GM12878 (cell line): Measurements from ENCODE around the gene GTPBP1. TPM values are rescaled to one million over a fixed set of nuclear protein-coding genes. Genes with fewer than 3 reads are reported as not detected.

ENCODE experiments used
- ATAC-seq: fragments of 200-7000 bp; cut with Tn5 transposase; 3 replicates; pipeline ENCODE4 v1.9.1; 2020; ENCODE audit warnings: mild to moderate bottlenecking, moderate library complexity
- BruUV-seq: library from RNA; stranded (reverse); fragments of 400-500 nt; replicated peaks from 2 replicates; lab custom pipeline; 2021; lab: Mats Ljungman, UMichigan
- CTCF ChIA-PET: fragments of 300-600 bp; sonication (Branson Sonifier 250); formaldehyde crosslinking; extraction: SDS; loops from one replicate; lab custom pipeline; 2021; ENCODE audit warnings: inconsistent platforms; lab: Yijun Ruan, JAX
- POLR2A ChIA-PET: fragments of 350-600 bp; formaldehyde crosslinking; extraction: SDS; loops from one replicate; lab custom pipeline; 2021; ENCODE audit warnings: inconsistent platforms; lab: Charles Lee
- RAD21 ChIA-PET: fragments of 300-600 bp; sonication (Branson Sonifier 250); formaldehyde crosslinking; loops from one replicate; lab custom pipeline; 2023; ENCODE audit warnings: antibody characterized with exemption; ENCODE audit not compliant: unreplicated experiment; lab: Charles Lee
- SMC1A ChIA-PET: fragments of 300-600 bp; sonication (Branson Sonifier 250); formaldehyde crosslinking; loops from one replicate; lab custom pipeline; 2023; ENCODE audit not compliant: unreplicated experiment, uncharacterized antibody; lab: Charles Lee
- DNase-seq: peaks from one replicate; pipeline ENCODE4 v3.0.0-alpha.2; 2011; ENCODE audit warnings: low read depth, low spot score
- FAIRE-seq: peaks from 3 replicates; lab custom pipeline; 2011; peaks lifted over from hg19 to GRCh38; lab: Jason Lieb, UNC
- H2AFZ ChIP-seq: 2 replicates; pipeline ENCODE4 v1.6.0; 2011; ENCODE audit warnings: low read depth, low read length, control low read depth; ENCODE audit not compliant: control insufficient read depth
- H3K27ac ChIP-seq: 2 replicates; pipeline ENCODE4 v1.5.1; 2011; ENCODE audit warnings: control low read depth; ENCODE audit not compliant: control insufficient read depth, insufficient read depth
- H3K27me3 ChIP-seq, 2 experiments: replicated peaks in 1 of 2; 2 replicates each; pipeline versions ENCODE4 v1.6.0 to v1.6.1; 2011; ENCODE audit warnings: low read length in 1 of 2; ENCODE audit not compliant: control insufficient read depth in 2 of 2, insufficient read depth in 2 of 2
- H3K36me3 ChIP-seq, 2 experiments: 2 replicates each; pipeline ENCODE4 v1.5.1; 2011; ENCODE audit warnings: low read length in 1 of 2; ENCODE audit not compliant: control insufficient read depth in 2 of 2, insufficient read depth in 2 of 2
- H3K4me1 ChIP-seq: 2 replicates; pipeline ENCODE4 v1.6.1; 2011; ENCODE audit warnings: mild to moderate bottlenecking, low read length, moderate library complexity, mixed read lengths; ENCODE audit not compliant: control insufficient read depth, insufficient read depth
- H3K4me2 ChIP-seq: 2 replicates; pipeline ENCODE4 v1.6.0; 2011; ENCODE audit warnings: control low read depth; ENCODE audit not compliant: control insufficient read depth, insufficient read depth
- H3K4me3 ChIP-seq: fragments of 200-600 bp; sonication (generic); 2 replicates; pipeline ENCODE4 v1.5.1; 2016
- H3K79me2 ChIP-seq: 2 replicates; pipeline ENCODE4 v1.6.0; 2011; ENCODE audit warnings: low read length; ENCODE audit not compliant: control insufficient read depth, insufficient read depth
- H3K9ac ChIP-seq: 2 replicates; pipeline ENCODE4 v1.8.0; 2011; ENCODE audit warnings: low read length, control low read depth, mixed read lengths; ENCODE audit not compliant: control insufficient read depth, insufficient read depth
- H3K9me3 ChIP-seq: replicated peaks from 3 replicates; pipeline ENCODE4 v1.5.1; 2011; ENCODE audit warnings: mild to moderate bottlenecking, low read length; ENCODE audit not compliant: control insufficient read depth, insufficient read depth
- H4K20me1 ChIP-seq: 2 replicates; pipeline ENCODE4 v1.6.0; 2011; ENCODE audit not compliant: control insufficient read depth, insufficient read depth
- ATF3 ChIP-seq: IDR thresholded peaks from 2 replicates; pipeline ENCODE4 v1.6.1; 2011; ENCODE audit warnings: low read depth, mild to moderate bottlenecking, low read length, moderate library complexity, borderline replicate concordance; ENCODE audit errors: extremely low read depth
- CHD1 ChIP-seq: IDR thresholded peaks from 2 replicates; pipeline ENCODE4 v1.6.1; 2012; ENCODE audit warnings: low read depth, low read length, improper control_type of control experiment
- CUX1 ChIP-seq: IDR thresholded peaks from 2 replicates; pipeline ENCODE4 v1.6.1; 2012; ENCODE audit warnings: improper control_type of control experiment, low read depth, low read length; ENCODE audit not compliant: insufficient replicate concordance
- HCFC1 ChIP-seq: fragments of 150-350 bp; IDR thresholded peaks from 2 replicates; pipeline ENCODE4 v1.6.1; 2014; ENCODE audit warnings: low read length
- HDAC6 ChIP-seq: fragments of 200-600 bp; sonication (generic); IDR thresholded peaks from one replicate; pipeline ENCODE4 v1.8.0; 2017; ENCODE audit warnings: antibody characterized with exemption; ENCODE audit not compliant: unreplicated experiment
- PAX5 ChIP-seq: IDR thresholded peaks from 2 replicates; pipeline ENCODE4 v1.6.1; 2011; ENCODE audit warnings: low read depth, low read length, borderline replicate concordance
- RBBP5 ChIP-seq: fragments of 200-600 bp; sonication (generic); conservative IDR thresholded peaks from 2 replicates; pipeline ENCODE4 v1.6.1; 2016
- SIN3A ChIP-seq: IDR thresholded peaks from 2 replicates; pipeline ENCODE4 v1.6.1; 2012; ENCODE audit warnings: low read depth, low read length, improper control_type of control experiment
- SMAD5 ChIP-seq: IDR thresholded peaks from 2 replicates; pipeline ENCODE4 v1.6.1; 2016; ENCODE audit warnings: antibody characterized with exemption, low read depth
- SMARCA5 ChIP-seq: fragments of 450-650 bp; IDR thresholded peaks from 2 replicates; pipeline ENCODE4 v1.6.1; 2017; ENCODE audit warnings: mild to moderate bottlenecking
- ZBTB33 ChIP-seq: fragments of 450-650 bp; IDR thresholded peaks from 2 replicates; pipeline ENCODE4 v1.6.1; 2017; ENCODE audit warnings: mild to moderate bottlenecking
- WGBS: methylation state at CpG from one replicate; pipeline ENCODE4 v1.1.6; 2016; ENCODE audit warnings: low lambda C conversion rate; ENCODE audit not compliant: insufficient replicate concordance, insufficient coverage; ENCODE audit errors: missing lambda C conversion rate; 5-methylcytosine and 5-hydroxymethylcytosine counted together
- in situ Hi-C: fragments of 300-500 bp; cut with MboI; formaldehyde crosslinking; loops from 9 replicates; pipeline ENCODE4 v1.14.3; 2018; ENCODE audit warnings: mixed read lengths
- intact Hi-C: fragments of 100-400 bp; cut with micrococcal nuclease; formaldehyde crosslinking; loops from one replicate; pipeline ENCODE4 v1.14.2; 2022; ENCODE audit not compliant: unreplicated experiment
- polyA plus RNA-seq, 11 experiments: library from polyadenylated mRNA; depleted of rRNA in 4 of 11; unstranded in 6 of 11; stranded (reverse) in 5 of 11; fragments of >200 nt; fragmentation: Nextera tagmentation in 4 of 11; fragmentation: Illumina TruSeq in 1 of 11; extraction: Ambion mirVana in 4 of 11; extraction: Trizol in 1 of 11; gene quantifications; 1 replicate in 1 of 11; 2 replicates in 10 of 11; pipeline versions ENCODE4 v1.2.1 to v1.2.3, GENCODE V29; 2011 to 2016; ENCODE audit warnings: inconsistent platforms in 2 of 11, missing spikeins in 2 of 11, low read depth in 1 of 11
- total RNA-seq, 4 experiments: library from RNA; depleted of rRNA in 3 of 4; stranded (reverse); fragments of >200 nt in 3 of 4; fragmentation: Illumina TruSeq in 1 of 4; extraction: Trizol in 1 of 4; gene quantifications; 2 replicates each; pipeline versions ENCODE4 v1.2.1 to v1.2.3, GENCODE V29; 2013 to 2021
- TF ChIP-seq, protein P1 (sequence below): IDR thresholded peaks from 2 replicates; pipeline ENCODE4 v1.6.1; 2011; ENCODE audit warnings: borderline replicate concordance, low read depth, mild to moderate bottlenecking, moderate library complexity, mixed read lengths, low read length; ENCODE audit not compliant: insufficient read depth; ENCODE audit errors: extremely low read length
- TF ChIP-seq, protein P2 (sequence below): fragments of 450-650 bp; formaldehyde crosslinking; IDR thresholded peaks from 2 replicates; pipeline ENCODE4 v1.5.0; 2022; ENCODE audit warnings: mild to moderate bottlenecking, missing genetic modification characterization

The GTPBP1 gene
- total and polyA plus RNA-seq, 10 of the 15 experiments (the other 5 are each of a cell fraction or from before 2014, with no cell fraction given), result 0.89 to 63.1 (median 34.2) TPM

DNA sequence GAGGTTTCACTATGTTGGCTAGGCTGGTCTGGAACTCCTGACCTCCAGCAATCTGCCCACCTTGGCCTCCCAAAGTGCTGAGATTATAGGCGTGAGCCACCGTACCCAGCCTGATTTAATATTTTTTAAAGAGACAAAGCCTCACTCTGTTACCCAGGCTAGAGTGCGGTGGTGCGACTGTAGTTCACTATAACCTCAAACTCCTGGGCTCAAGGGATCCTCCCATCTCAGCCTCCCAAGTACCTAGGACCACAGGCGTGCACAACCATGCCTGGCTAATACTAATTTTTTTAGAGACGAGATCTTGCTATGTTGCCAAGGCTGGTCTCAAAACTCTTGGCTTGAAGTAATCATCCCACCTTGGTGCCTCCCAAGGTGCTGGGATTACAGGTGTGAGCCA, 13.5 kb downstream of the GTPBP1 start:
- RAD21 ChIA-PET, result no interaction called here
- Histone ChIP-seq H3K4me2 (no peak overlapping the region), H3K27ac (no peak overlapping the region), H3K36me3 (peaks cover 36 to 53% of the 10 kb centered on the region in 2 experiments), H3K4me3 (no peak overlapping the region), H4K20me1 (peaks cover 9% of the 10 kb centered on the region), H3K79me2 (peaks cover 10% of the 10 kb centered on the region), H2AFZ (no peak overlapping the region), H3K9ac (no peak overlapping the region), H3K9me3 (no peaks in the 10 kb centered on the region), H3K4me1 (no peaks in the 10 kb centered on the region), H3K27me3 (no peaks in the 10 kb centered on the region)
- no peak for ATAC-seq
- CTCF ChIA-PET, result no interaction called here
- SMC1A ChIA-PET, result no interaction called here
- intact Hi-C loops, result no loop called here
- DNase-seq, result no peak
- WGBS, result 93% methylated on average over 6 of the region's 6 CpGs
- no TSS peak for BruUV-seq
- in situ Hi-C loops, result no loop called here
- POLR2A ChIA-PET, result interaction anchor here (1.0 kb wide), 1 partner anchor 12 kb away, joined by 5 read pairs; no protein-coding TSS in a partner anchor
- FAIRE-seq, result no peak
- TF ChIP-seq SIN3A (no peak), ZBTB33 (no peak), HCFC1 (no peak), HDAC6 (no peak), CHD1 (no peak), SMAD5 (no peak), PAX5 (no peak), ATF3 (no peak), SMARCA5 (no peak), RBBP5 (no peak), CUX1 (no peak)
- TF ChIP-seq, protein P1, sequence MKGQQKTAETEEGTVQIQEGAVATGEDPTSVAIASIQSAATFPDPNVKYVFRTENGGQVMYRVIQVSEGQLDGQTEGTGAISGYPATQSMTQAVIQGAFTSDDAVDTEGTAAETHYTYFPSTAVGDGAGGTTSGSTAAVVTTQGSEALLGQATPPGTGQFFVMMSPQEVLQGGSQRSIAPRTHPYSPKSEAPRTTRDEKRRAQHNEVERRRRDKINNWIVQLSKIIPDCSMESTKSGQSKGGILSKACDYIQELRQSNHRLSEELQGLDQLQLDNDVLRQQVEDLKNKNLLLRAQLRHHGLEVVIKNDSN, result no peak
- TF ChIP-seq, protein P2, sequence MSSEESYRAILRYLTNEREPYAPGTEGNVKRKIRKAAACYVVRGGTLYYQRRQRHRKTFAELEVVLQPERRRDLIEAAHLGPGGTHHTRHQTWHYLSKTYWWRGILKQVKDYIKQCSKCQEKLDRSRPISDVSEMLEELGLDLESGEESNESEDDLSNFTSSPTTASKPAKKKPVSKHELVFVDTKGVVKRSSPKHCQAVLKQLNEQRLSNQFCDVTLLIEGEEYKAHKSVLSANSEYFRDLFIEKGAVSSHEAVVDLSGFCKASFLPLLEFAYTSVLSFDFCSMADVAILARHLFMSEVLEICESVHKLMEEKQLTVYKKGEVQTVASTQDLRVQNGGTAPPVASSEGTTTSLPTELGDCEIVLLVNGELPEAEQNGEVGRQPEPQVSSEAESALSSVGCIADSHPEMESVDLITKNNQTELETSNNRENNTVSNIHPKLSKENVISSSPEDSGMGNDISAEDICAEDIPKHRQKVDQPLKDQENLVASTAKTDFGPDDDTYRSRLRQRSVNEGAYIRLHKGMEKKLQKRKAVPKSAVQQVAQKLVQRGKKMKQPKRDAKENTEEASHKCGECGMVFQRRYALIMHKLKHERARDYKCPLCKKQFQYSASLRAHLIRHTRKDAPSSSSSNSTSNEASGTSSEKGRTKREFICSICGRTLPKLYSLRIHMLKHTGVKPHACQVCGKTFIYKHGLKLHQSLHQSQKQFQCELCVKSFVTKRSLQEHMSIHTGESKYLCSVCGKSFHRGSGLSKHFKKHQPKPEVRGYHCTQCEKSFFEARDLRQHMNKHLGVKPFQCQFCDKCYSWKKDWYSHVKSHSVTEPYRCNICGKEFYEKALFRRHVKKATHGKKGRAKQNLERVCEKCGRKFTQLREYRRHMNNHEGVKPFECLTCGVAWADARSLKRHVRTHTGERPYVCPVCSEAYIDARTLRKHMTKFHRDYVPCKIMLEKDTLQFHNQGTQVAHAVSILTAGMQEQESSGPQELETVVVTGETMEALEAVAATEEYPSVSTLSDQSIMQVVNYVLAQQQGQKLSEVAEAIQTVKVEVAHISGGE (CRISPR knock-in tag), result no peak
